HepG2 (cell line): ENCODE measurements around the gene CHID1. TPM values are rescaled to one million over a fixed set of nuclear protein-coding genes. Genes with fewer than 3 reads are reported as not detected.

Source experiments
- BCL6 ChIP-seq: IDR thresholded peaks from 2 replicates; pipeline ENCODE4 v1.6.1; 2016; ENCODE audit warnings: missing genetic modification reagents, missing compliant biosample characterization
- BORCS8-MEF2B ChIP-seq: sonication (generic); formaldehyde crosslinking; IDR thresholded peaks from 2 replicates; pipeline ENCODE4 v1.8.0; 2022; ENCODE audit warnings: mild to moderate bottlenecking, missing genetic modification reagents
- CSRNP1 ChIP-seq: sonication (generic); formaldehyde crosslinking; IDR thresholded peaks from 2 replicates; pipeline ENCODE4 v1.8.1; 2023; ENCODE audit warnings: mild to moderate bottlenecking, missing genetic modification reagents
- HNRNPLL ChIP-seq: fragments of 200-400 bp; formaldehyde crosslinking; IDR thresholded peaks from 2 replicates; pipeline ENCODE4 v1.6.1; 2017; ENCODE audit warnings: mild to moderate bottlenecking, low read depth, low read length; ENCODE audit not compliant: poor library complexity, severe bottlenecking
- IRF9 ChIP-seq: sonication (generic); formaldehyde crosslinking; IDR thresholded peaks from 2 replicates; pipeline ENCODE4 v1.8.0; 2022; ENCODE audit warnings: missing genetic modification reagents, mild to moderate bottlenecking, borderline replicate concordance
- JARID2 ChIP-seq: sonication (generic); formaldehyde crosslinking; IDR thresholded peaks from 2 replicates; pipeline ENCODE4 v1.8.1; 2023; ENCODE audit warnings: missing genetic modification reagents, inconsistent platforms; ENCODE audit not compliant: insufficient replicate concordance
- KLF6 ChIP-seq: IDR thresholded peaks from 2 replicates; pipeline ENCODE4 v1.8.0; 2016; ENCODE audit warnings: missing biosample characterization, missing genetic modification reagents
- SOX13 ChIP-seq, 3 experiments: fragments of 450-650 bp in 1 of 3; sonication (generic) in 1 of 3; formaldehyde crosslinking in 1 of 3; IDR thresholded peaks in 2 of 3; conservative IDR thresholded peaks in 1 of 3; 2 replicates each; pipeline versions ENCODE4 v1.5.0 to v1.6.1; 2016 to 2020; ENCODE audit warnings: antibody characterized with exemption in 1 of 3, mild to moderate bottlenecking in 1 of 3, missing compliant biosample characterization in 1 of 3, missing genetic modification reagents in 1 of 3, moderate library complexity in 1 of 3
- TEAD2 ChIP-seq: sonication (generic); formaldehyde crosslinking; IDR thresholded peaks from 2 replicates; pipeline ENCODE4 v1.9.0; 2021; ENCODE audit warnings: missing genetic modification reagents
- WIZ ChIP-seq: sonication (generic); formaldehyde crosslinking; IDR thresholded peaks from 2 replicates; pipeline ENCODE4 v1.5.1; 2020; ENCODE audit warnings: mild to moderate bottlenecking, missing genetic modification reagents
- ZFP91 ChIP-seq: sonication (generic); formaldehyde crosslinking; IDR thresholded peaks from 2 replicates; pipeline ENCODE4 v1.9.0; 2022; ENCODE audit warnings: missing genetic modification reagents, mild to moderate bottlenecking, borderline replicate concordance
- ZNF180 ChIP-seq: sonication (generic); formaldehyde crosslinking; IDR thresholded peaks from 2 replicates; pipeline ENCODE4 v1.4.0; 2020; ENCODE audit warnings: low read depth, missing genetic modification reagents, borderline replicate concordance
- ZNF251 ChIP-seq: sonication (generic); formaldehyde crosslinking; IDR thresholded peaks from 2 replicates; pipeline ENCODE4 v1.9.0; 2021; ENCODE audit warnings: mild to moderate bottlenecking, missing genetic modification reagents
- ZNF530 ChIP-seq: sonication (generic); formaldehyde crosslinking; IDR thresholded peaks from 2 replicates; pipeline ENCODE4 v1.5.0; 2020; ENCODE audit warnings: low read depth, mild to moderate bottlenecking, missing genetic modification reagents
- ZNF639 ChIP-seq: conservative IDR thresholded peaks from 2 replicates; pipeline ENCODE4 v1.6.1; 2018; ENCODE audit warnings: missing genetic modification reagents
- ZNF646 ChIP-seq: sonication (generic); formaldehyde crosslinking; IDR thresholded peaks from 2 replicates; pipeline ENCODE4 v1.9.0; 2021; ENCODE audit warnings: mild to moderate bottlenecking, missing genetic modification reagents
- polyA plus RNA-seq, 8 experiments: library from polyadenylated mRNA; depleted of rRNA in 3 of 8; stranded (reverse) in 7 of 8; unstranded in 1 of 8; fragments of >200 nt; fragmentation: Illumina TruSeq in 4 of 8; extraction: Trizol in 4 of 8; gene quantifications; 2 replicates each; pipeline versions ENCODE4 v1.2.1 to v1.2.3, GENCODE V29; 2011 to 2016; ENCODE audit warnings: low read depth in 4 of 8, missing spikeins in 1 of 8, mixed read lengths in 1 of 8; ENCODE audit not compliant: insufficient read depth in 1 of 8
- total RNA-seq, 5 experiments: library from RNA; depleted of rRNA; stranded (reverse); fragments of >200 nt; fragmentation: Illumina TruSeq; extraction: Trizol; gene quantifications; 2 replicates each; pipeline ENCODE4 v1.2.3, GENCODE V29; 2016; ENCODE audit warnings: low read depth in 1 of 5

The CHID1 gene
- total and polyA plus RNA-seq, 2 of the 13 experiments (the other 11 are each of a cell fraction or from before 2014, with no cell fraction given) = 65.1 to 93.6 TPM

GRCh38 chr11:832529-833113 lies 78.0 kb downstream of the CHID1 start, which contains the start of gene CD151 (continued):
- TF ChIP-seq ZNF646 (CRISPR knock-in tag) = no peak
- no peak for TF ChIP-seq ZNF530
- TF ChIP-seq ZNF639 (CRISPR knock-in tag) = no peak
- TF ChIP-seq KLF6 (CRISPR knock-in tag) = no peak
- TF ChIP-seq HNRNPLL = no peak
- TF ChIP-seq ZNF251 (CRISPR knock-in tag) = no peak
- TF ChIP-seq JARID2 (CRISPR knock-in tag) = no peak
- TF ChIP-seq BCL6 = no peak
- TF ChIP-seq SOX13 (IDR thresholded peaks at IDR 0.05) = no peak
- peak in 1 of 2 experiments; percentile 17; a peak in 1 of 4 replicates for TF ChIP-seq SOX13 (CRISPR knock-in tag; conservative IDR thresholded peaks at IDR 0.05 in 1 of 2, IDR thresholded peaks at IDR 0.05 in 1 of 2)
- no peak for TF ChIP-seq ZNF180
- TF ChIP-seq TEAD2 (CRISPR knock-in tag) = no peak
- peak; percentile 56; the same call in 1 of the 2 replicates for TF ChIP-seq BORCS8-MEF2B (CRISPR knock-in tag)
- TF ChIP-seq CSRNP1 (CRISPR knock-in tag) = 0 out of 2 replicates have a peak, but pooled peaks have one; percentile 65
- no peak for TF ChIP-seq WIZ
- TF ChIP-seq ZFP91 (CRISPR knock-in tag) = no peak
- TF ChIP-seq IRF9 = no peak
